Measurements from ENCODE around the gene LY6G5B. TPM values are rescaled to one million over a fixed set of nuclear protein-coding genes. Genes with fewer than 3 reads are reported as not detected.

The LY6G5B gene
- total and polyA plus RNA-seq, 3 experiments from 2014 or later: 0.64 to 21.2 (median 19.1) TPM

DNA sequence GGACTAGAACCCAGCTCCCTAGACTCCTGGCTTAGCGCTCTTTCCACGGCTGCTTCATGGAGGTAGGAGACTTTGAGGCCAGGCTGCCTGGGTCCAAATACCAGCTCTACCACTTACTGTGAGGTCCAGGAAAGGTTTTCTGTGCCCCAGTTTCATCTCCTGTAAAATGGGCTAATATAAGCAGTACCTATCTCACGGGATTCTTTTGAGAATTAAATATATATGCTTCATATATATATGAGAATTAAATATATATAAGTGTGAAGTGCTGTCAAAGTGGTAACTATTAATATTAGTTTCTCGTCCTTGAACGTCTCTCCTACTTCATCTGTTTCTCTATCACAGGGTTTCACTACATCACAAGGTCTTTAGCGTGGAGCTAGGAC, 21.3 kb downstream of the LY6G5B start:
- Histone ChIP-seq H3K4me1 (ENCODE audit: insufficient read depth, low read length) (peaks cover 9% of the 10 kb centered on the region), H3K27me3 (ENCODE audit: insufficient read depth, low read length, poor library complexity, severe bottlenecking) (no peaks in the 10 kb centered on the region), H3K4me3 (ENCODE audit: low read length) (no peak overlapping the region), H3K9me3 (ENCODE audit: low read length) (no peaks in the 10 kb centered on the region), H3K27ac (ENCODE audit: low read depth, low read length) (peak overlapping the region; percentile 68), H3K36me3 (ENCODE audit: insufficient read depth, low read length) (peaks cover 69% of the 10 kb centered on the region)
- Mint-ChIP-seq H3K27me3 (no peaks in the 10 kb centered on the region), H3K27ac (peak overlapping the region in 4 of 8 donors; percentile 35 to 79 (median 58)), H3K9me3 (no peaks in the 10 kb centered on the region), H3K4me1 (no peaks in the 10 kb centered on the region), H3K36me3 (peaks cover 0 to 91% (median 12%) of the 10 kb centered on the region in 3 donors), H3K4me3 (no peak overlapping the region)
- ChIA-PET POLR2A (no interaction called here), CTCF (interaction anchor here (1.4 kb wide), 1 partner anchor 38 kb away, joined by 3 read pairs; the partner anchor contains the start of gene DDAH2)
- DNase-seq: no peak

- Mint-ChIP-seq H3K4me1 (no peaks in the 10 kb centered on the region), H3K27me3 (no peaks in the 10 kb centered on the region), H3K27ac (peak overlapping the region in 2 of 8 donors; percentile 22 to 35), H3K36me3 (peaks cover 0 to 91% (median 7%) of the 10 kb centered on the region in 3 donors), H3K9me3 (no peaks in the 10 kb centered on the region), H3K4me3 (no peak overlapping the region)
- Histone ChIP-seq H3K4me3 (ENCODE audit: low read length) (no peak overlapping the region), H3K27me3 (ENCODE audit: insufficient read depth, low read length, poor library complexity, severe bottlenecking) (no peaks in the 10 kb centered on the region), H3K4me1 (ENCODE audit: insufficient read depth, low read length) (peaks cover 9% of the 10 kb centered on the region), H3K9me3 (ENCODE audit: low read length) (no peaks in the 10 kb centered on the region), H3K36me3 (ENCODE audit: insufficient read depth, low read length) (peaks cover 70% of the 10 kb centered on the region), H3K27ac (ENCODE audit: low read depth, low read length) (peak overlapping the region; percentile 68)
- POLR2A ChIA-PET: no interaction called here
- no peak for DNase-seq
- CTCF ChIA-PET: no interaction called here
These were observed 21.9 kb downstream of the LY6G5B start for GRCh38 chr6:31691564-31692108.

GRCh38 chr6:31692353-31692752, 22.6 kb downstream of the LY6G5B start:
- ChIA-PET POLR2A (no interaction called here), CTCF (interaction anchor here (1.7 kb wide), 1 partner anchor 47 kb away, joined by 5 read pairs; the partner anchor contains the start of gene MSH5)
- Histone ChIP-seq H3K36me3 (ENCODE audit: insufficient read depth, low read length) (peaks cover 70% of the 10 kb centered on the region), H3K27ac (ENCODE audit: low read depth, low read length) (no peak overlapping the region), H3K4me1 (ENCODE audit: insufficient read depth, low read length) (peaks cover 9% of the 10 kb centered on the region), H3K27me3 (ENCODE audit: insufficient read depth, low read length, poor library complexity, severe bottlenecking) (no peaks in the 10 kb centered on the region), H3K4me3 (ENCODE audit: low read length) (no peak overlapping the region), H3K9me3 (ENCODE audit: low read length) (no peaks in the 10 kb centered on the region)
- Mint-ChIP-seq H3K27ac (peak overlapping the region in 2 of 8 donors; percentile 7 to 80), H3K4me1 (peaks cover 2 to 4% (median 3%) of the 10 kb centered on the region in 3 donors), H3K9me3 (no peaks in the 10 kb centered on the region), H3K4me3 (no peak overlapping the region), H3K27me3 (peaks cover 0 to 2% of the 10 kb centered on the region in 2 donors), H3K36me3 (peaks cover 0 to 92% (median 7%) of the 10 kb centered on the region in 3 donors)
- no peak for DNase-seq

- peaks cover 7 to 9% (median 8%) of the 10 kb centered on the region in 3 donors for H3K4me1 Mint-ChIP-seq
- no peaks in the 10 kb centered on the region for H3K9me3 Mint-ChIP-seq
- H3K36me3 Mint-ChIP-seq: peaks cover 0 to 92% (median 4%) of the 10 kb centered on the region in 3 donors
- Histone ChIP-seq H3K27ac (ENCODE audit: low read depth, low read length) (no peak overlapping the region), H3K4me1 (ENCODE audit: insufficient read depth, low read length) (peaks cover 9% of the 10 kb centered on the region), H3K36me3 (ENCODE audit: insufficient read depth, low read length) (peaks cover 70% of the 10 kb centered on the region), H3K9me3 (ENCODE audit: low read length) (no peaks in the 10 kb centered on the region), H3K4me3 (ENCODE audit: low read length) (no peak overlapping the region), H3K27me3 (ENCODE audit: insufficient read depth, low read length, poor library complexity, severe bottlenecking) (no peaks in the 10 kb centered on the region)
- CTCF ChIA-PET: interaction anchor here (1.7 kb wide), 1 partner anchor 47 kb away, joined by 5 read pairs; the partner anchor contains the start of gene MSH5
- DNase-seq: no peak
- peak overlapping the region in 1 of 8 donors; percentile 73 for H3K27ac Mint-ChIP-seq
- peaks cover 0 to 2% of the 10 kb centered on the region in 2 donors for H3K27me3 Mint-ChIP-seq
- POLR2A ChIA-PET: no interaction called here
- H3K4me3 Mint-ChIP-seq: no peak overlapping the region
These were observed 23.1 kb downstream of the LY6G5B start for GRCh38 chr6:31692886-31693285.

DNA sequence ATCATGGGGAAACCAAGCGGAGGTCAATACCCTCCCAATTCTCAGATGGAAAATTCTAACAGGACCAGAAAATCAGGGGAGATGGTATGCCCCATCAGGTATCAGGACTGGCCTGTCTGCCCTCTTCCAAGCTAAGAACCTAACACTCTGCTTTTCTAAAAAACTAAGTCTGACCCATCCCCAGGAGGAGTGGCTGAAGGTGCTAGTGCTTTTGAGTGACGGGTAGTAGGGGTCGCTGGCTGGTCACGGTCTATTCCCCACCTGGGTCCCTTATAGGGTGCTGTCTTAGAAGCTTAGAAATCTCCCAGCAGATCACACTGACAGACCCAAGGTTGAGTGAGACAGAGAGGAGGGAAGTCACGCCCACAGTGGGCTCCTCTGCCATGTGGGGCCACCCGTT, 23.8 kb downstream of the LY6G5B start:
- H3K4me1 Mint-ChIP-seq: peaks cover 11 to 13% (median 11%) of the 10 kb centered on the region in 3 donors
- no peak overlapping the region for H3K4me3 Mint-ChIP-seq
- ChIA-PET POLR2A (no interaction called here), CTCF (interaction anchor here (1.7 kb wide), 1 partner anchor 46 kb away, joined by 5 read pairs; the partner anchor contains the start of gene MSH5)
- H3K27ac Mint-ChIP-seq: peak overlapping the region in 3 of 8 donors; percentile 8 to 63 (median 50)
- Histone ChIP-seq H3K36me3 (ENCODE audit: insufficient read depth, low read length) (peaks cover 65% of the 10 kb centered on the region), H3K27ac (ENCODE audit: low read depth, low read length) (no peak overlapping the region), H3K9me3 (ENCODE audit: low read length) (no peaks in the 10 kb centered on the region), H3K4me3 (ENCODE audit: low read length) (no peak overlapping the region), H3K27me3 (ENCODE audit: insufficient read depth, low read length, poor library complexity, severe bottlenecking) (no peaks in the 10 kb centered on the region), H3K4me1 (ENCODE audit: insufficient read depth, low read length) (peaks cover 9% of the 10 kb centered on the region)
- H3K9me3 Mint-ChIP-seq: no peaks in the 10 kb centered on the region
- DNase-seq: no peak
- H3K36me3 Mint-ChIP-seq: peaks cover 0 to 88% (median 7%) of the 10 kb centered on the region in 3 donors
- peaks cover 0 to 2% of the 10 kb centered on the region in 2 donors for H3K27me3 Mint-ChIP-seq

DNA sequence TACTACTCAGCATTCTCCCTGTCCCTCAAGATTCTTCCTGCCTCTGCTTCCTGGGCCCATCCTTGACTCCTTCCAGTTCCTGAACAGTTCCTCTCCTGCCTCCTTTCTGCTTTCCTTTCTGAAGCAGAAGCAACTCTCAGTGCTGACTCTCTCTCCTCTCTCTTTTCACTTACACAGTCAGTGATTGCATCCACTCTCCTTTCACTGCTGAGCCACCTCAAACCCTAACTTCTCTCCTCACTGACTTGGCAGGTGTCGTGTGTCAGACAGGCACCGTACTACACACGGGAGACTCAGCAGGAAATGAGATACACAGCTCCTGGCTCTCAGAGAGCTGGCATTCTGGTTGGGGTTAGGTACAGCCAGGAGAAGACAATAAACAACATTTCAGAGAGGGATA, 27.8 kb downstream of the LY6G5B start:
- POLR2A ChIA-PET: no interaction called here
- Mint-ChIP-seq H3K36me3 (peaks cover 0 to 75% (median 5%) of the 10 kb centered on the region in 3 donors), H3K27me3 (peaks cover 0 to 2% of the 10 kb centered on the region in 2 donors), H3K4me3 (no peak overlapping the region), H3K27ac (peak overlapping the region in 7 of 8 donors; percentile 42 to 82 (median 66)), H3K4me1 (peaks cover 32 to 36% (median 35%) of the 10 kb centered on the region in 3 donors), H3K9me3 (no peaks in the 10 kb centered on the region)
- no peak for DNase-seq
- CTCF ChIA-PET: no interaction called here
- peaks cover 50% of the 10 kb centered on the region for H3K36me3 ChIP-seq (ENCODE audit: insufficient read depth, low read length)
- no peaks in the 10 kb centered on the region for H3K27me3 ChIP-seq (ENCODE audit: insufficient read depth, low read length, poor library complexity, severe bottlenecking)
- H3K9me3 ChIP-seq (ENCODE audit: low read length): no peaks in the 10 kb centered on the region
- no peak overlapping the region for H3K4me3 ChIP-seq (ENCODE audit: low read length)
- peaks cover 16% of the 10 kb centered on the region for H3K4me1 ChIP-seq (ENCODE audit: insufficient read depth, low read length)
- no peak overlapping the region for H3K27ac ChIP-seq (ENCODE audit: low read depth, low read length)

DNA sequence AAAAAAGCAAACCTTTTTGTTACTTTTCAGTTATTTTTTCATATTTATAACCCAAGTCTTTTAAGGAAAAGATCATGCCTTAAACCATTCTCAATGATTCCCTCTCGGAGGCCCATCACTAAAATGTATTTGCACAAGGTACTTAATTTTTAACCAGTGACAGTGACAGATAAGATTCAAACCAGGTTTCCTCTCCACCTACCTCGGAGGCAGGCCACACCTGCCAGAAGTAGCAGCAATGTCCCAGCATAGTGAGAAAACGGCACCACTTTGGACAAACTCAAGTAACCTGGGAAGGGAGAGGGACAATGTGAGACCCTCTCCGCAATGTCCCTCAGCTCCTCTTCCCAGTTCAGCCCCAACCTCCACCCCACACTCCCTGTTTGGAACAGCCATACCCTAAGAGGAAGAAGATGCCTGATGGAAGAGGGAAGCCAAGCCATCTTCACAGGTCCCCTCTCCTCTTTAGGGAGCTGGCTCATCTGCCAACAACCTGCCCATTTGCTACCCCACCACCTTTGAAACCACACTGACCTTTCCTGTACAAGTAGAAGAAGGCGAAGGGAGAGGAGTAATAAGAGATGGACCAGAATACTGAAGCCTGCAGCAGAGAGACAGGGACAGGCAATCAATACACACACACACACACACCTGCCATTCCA, 31.1 kb downstream of the LY6G5B start:
- Mint-ChIP-seq H3K4me3 (peak overlapping the region; percentile 55 to 99 (median 92)), H3K36me3 (peaks cover 0 to 54% (median 4%) of the 10 kb centered on the region in 3 donors), H3K4me1 (peaks cover 39 to 48% (median 46%) of the 10 kb centered on the region in 3 donors), H3K27ac (peak overlapping the region; percentile 49 to 99 (median 94)), H3K27me3 (peaks cover 0 to 3% of the 10 kb centered on the region in 2 donors), H3K9me3 (no peaks in the 10 kb centered on the region)
- peaks cover 24% of the 10 kb centered on the region for H3K4me1 ChIP-seq (ENCODE audit: insufficient read depth, low read length)
- CTCF ChIA-PET: no interaction called here
- no peak overlapping the region for H3K27ac ChIP-seq (ENCODE audit: low read depth, low read length)
- peaks cover 26% of the 10 kb centered on the region for H3K36me3 ChIP-seq (ENCODE audit: insufficient read depth, low read length)
- no peak for DNase-seq
- no peaks in the 10 kb centered on the region for H3K9me3 ChIP-seq (ENCODE audit: low read length)
- no peak overlapping the region for H3K4me3 ChIP-seq (ENCODE audit: low read length)
- H3K27me3 ChIP-seq (ENCODE audit: insufficient read depth, low read length, poor library complexity, severe bottlenecking): no peaks in the 10 kb centered on the region
- POLR2A ChIA-PET: interaction anchor here (0.6 kb wide), 1 partner anchor 38 kb away, joined by 3 read pairs; no protein-coding TSS in a partner anchor
